Measurements from ENCODE around the gene PKLR. TPM values are rescaled to one million over a fixed set of nuclear protein-coding genes. Genes with fewer than 3 reads are reported as not detected.
"Not testable (repeated sequence)": the region's sequence is repeated elsewhere in the genome, so short reads cannot be mapped to it uniquely, and the experiment has no call there.

Gene PKLR
- total RNA-seq = not detected
- polyA plus RNA-seq = not detected
- long read RNA-seq, donor 1 = 0 reads
- long read RNA-seq, donor 2 = 0 reads
- long read RNA-seq, donor 3 = 0 reads
- long read RNA-seq, donor 4 = 0 reads

DNA sequence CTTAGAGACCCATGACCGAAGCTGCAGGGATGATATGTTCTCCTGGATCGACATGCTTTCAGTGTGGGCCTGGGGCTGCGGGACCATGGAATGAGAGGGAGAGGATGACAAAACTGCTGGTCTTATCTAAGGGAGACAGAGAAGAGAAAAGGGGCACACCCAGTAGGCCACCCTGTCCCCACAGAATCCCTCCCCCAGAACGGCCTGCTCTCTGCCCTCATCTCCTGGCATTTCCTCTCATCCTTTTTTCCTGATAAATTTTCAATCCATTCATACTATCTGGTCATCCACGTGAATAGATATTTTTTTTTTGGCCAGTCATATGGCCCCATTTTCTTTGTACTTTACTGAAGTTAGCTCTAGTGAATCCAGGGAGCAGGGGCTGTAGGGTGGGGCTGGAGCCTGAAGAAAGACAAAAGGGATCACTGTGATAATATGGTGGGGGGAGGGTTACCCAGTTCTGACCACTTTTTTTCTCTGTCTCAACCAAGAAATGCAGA is at the start of gene PKLR:
PKLR (minus strand) TSS at position 97 of the 500 bp plus-strand sequence; CDS start at position 54, 43 bp downstream.
- no peaks in the 10 kb centered on the region for H3K27me3 ChIP-seq (ENCODE audit: control insufficient read depth, insufficient read depth)
- intact Hi-C loops (cut with DNase I) = no loop called here
- no peak within 1 kb of the TSS for H3K27ac ChIP-seq (ENCODE audit: low read length)
- no peak within 1 kb of the TSS for H3K4me3 ChIP-seq (ENCODE audit: low read length)
- 80% methylated on average over 5 of the region's 5 CpGs for WGBS
- ATAC-seq (no peak), DNase-seq (no peak)
- H3K9me3 ChIP-seq (ENCODE audit: control insufficient read depth, low read length) = no peaks in the 10 kb centered on the region
- no peaks in the 10 kb centered on the region for H3K4me1 ChIP-seq (ENCODE audit: control insufficient read depth, insufficient read depth, low read length)

DNA sequence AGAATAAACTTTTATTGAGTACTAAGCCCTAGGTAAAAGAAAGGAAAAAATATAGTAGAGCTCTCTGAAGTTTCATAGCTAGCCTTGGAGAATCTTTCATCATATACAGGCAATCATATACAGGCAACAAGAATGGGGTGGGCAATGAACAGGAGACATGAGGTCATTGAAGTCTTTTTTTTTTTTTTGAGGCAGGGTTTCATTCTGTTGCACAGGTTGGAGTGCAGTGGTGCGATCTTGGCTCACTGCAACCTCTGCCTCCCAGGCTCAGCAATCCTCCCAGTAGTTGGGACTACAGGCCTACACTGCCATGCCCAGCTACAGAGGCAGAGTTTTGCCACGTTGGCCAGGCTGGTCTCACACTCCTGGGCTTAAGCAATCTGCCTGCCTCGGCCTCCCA is 41.6 kb upstream of the PKLR start:
- Histone ChIP-seq H3K27me3 (ENCODE audit: control insufficient read depth, insufficient read depth) (no peaks in the 10 kb centered on the region), H3K4me1 (ENCODE audit: control insufficient read depth, insufficient read depth, low read length) (no peaks in the 10 kb centered on the region), H3K9me3 (ENCODE audit: control insufficient read depth, low read length) (no peaks in the 10 kb centered on the region), H3K4me3 (ENCODE audit: low read length) (no peak overlapping the region), H3K27ac (ENCODE audit: low read length) (no peak overlapping the region)
- 94% methylated on average over 3 of the region's 3 CpGs for WGBS
- no peak for DNase-seq
- no peak for ATAC-seq
- intact Hi-C loops (cut with DNase I) = loop anchor here in 1 of 4 donors (10.0 kb wide), 1 partner anchor 252 kb away; no protein-coding TSS in a partner anchor

DNA sequence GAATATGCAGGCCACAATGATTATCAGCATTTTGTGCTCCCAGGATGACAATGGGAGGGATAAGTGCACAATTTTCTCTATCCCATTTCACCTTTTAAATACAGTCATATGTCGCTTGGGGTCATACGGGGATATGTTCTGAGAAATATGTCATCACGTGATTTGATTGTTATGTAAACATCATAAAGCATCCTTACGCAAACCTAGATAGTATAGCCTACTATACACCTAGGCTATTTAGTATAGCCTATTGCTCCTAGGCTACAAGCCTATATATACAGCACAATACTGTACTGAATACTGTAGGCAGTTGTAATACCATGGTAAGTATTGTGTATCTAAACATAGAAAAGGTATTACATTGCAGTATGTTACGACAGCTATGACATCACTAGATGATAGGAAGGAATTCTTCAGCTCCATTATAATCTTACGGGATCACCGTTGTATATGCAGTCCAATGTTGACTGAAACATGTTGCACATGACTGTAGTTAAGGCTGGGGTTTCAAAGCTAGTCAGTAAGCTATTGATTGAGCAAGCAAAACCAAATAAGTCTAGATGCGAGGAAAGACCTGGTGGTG is 38.4 kb upstream of the PKLR start:
- H3K4me1 ChIP-seq (ENCODE audit: control insufficient read depth, insufficient read depth, low read length) = no peaks in the 10 kb centered on the region
- no peak for DNase-seq
- intact Hi-C loops (cut with DNase I) = loop anchor here in 1 of 4 donors (10.0 kb wide), 1 partner anchor 255 kb away; no protein-coding TSS in a partner anchor
- no peak overlapping the region for H3K27ac ChIP-seq (ENCODE audit: low read length)
- 88% methylated on average over 8 of the region's 8 CpGs for WGBS
- no peak overlapping the region for H3K4me3 ChIP-seq (ENCODE audit: low read length)
- no peaks in the 10 kb centered on the region for H3K27me3 ChIP-seq (ENCODE audit: control insufficient read depth, insufficient read depth)
- no peak for ATAC-seq
- no peaks in the 10 kb centered on the region for H3K9me3 ChIP-seq (ENCODE audit: control insufficient read depth, low read length)

DNA sequence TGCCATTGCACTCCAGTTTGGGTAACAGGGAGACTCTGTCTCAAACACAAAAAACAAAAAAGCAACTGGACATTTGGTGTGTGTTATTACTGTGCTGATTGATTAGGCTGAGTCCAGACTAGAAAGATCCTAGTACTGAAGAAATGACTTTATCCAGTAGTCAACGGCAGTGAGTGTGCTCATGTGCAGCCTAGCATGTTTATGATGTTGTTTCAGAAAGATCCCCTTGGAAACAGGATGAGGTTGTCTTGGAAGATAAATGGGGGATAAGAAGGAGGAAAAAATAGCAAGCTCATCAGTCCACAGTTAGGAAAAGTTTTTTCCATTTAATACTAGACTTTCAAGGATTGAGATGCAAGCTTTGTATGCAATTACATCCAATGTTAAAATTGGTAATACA is 33.7 kb upstream of the PKLR start:
- H3K4me3 ChIP-seq (ENCODE audit: low read length) = no peak overlapping the region
- intact Hi-C loops (cut with DNase I) = no loop called here
- DNase-seq (no peak), ATAC-seq (no peak)
- H3K27ac ChIP-seq (ENCODE audit: low read length) = no peak overlapping the region
- H3K27me3 ChIP-seq (ENCODE audit: control insufficient read depth, insufficient read depth) = no peaks in the 10 kb centered on the region
- WGBS = 46% methylated on average over 1 of the region's 1 CpG
- H3K9me3 ChIP-seq (ENCODE audit: control insufficient read depth, low read length) = no peaks in the 10 kb centered on the region
- H3K4me1 ChIP-seq (ENCODE audit: control insufficient read depth, insufficient read depth, low read length) = no peaks in the 10 kb centered on the region

DNA sequence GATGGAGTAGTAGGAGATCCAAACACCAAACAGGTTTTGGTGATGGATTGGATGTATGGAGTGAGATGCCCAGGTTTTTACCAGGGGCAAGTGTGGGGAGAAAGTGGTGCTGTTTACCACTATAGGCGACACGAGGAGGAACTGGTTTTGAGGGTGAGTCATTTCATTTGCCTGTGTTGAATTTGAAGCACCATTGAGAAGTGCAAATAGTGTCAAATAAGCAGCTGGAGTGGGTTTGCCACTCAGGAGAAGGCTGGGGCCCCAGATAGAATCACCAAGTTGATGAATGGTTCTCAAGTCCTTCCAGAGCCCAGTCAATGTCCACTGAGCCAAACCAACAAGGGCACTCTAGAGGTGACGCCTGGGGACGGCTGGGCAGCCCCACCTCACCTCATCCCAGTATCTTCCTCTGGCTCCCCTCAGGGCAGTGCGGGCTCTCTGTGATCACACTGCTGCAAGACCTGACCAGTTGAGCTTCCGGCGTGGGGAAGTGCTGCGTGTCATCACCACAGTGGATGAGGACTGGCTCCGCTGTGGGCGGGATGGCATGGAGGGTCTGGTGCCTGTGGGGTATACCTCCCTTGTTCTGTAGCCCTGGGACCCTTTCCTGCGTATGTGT is 28.9 kb upstream of the PKLR start:
- 87% methylated on average over 11 of the region's 11 CpGs for WGBS
- DNase-seq = no peak
- Histone ChIP-seq H3K9me3 (ENCODE audit: control insufficient read depth, low read length) (no peaks in the 10 kb centered on the region), H3K27ac (ENCODE audit: low read length) (no peak overlapping the region), H3K4me1 (ENCODE audit: control insufficient read depth, insufficient read depth, low read length) (no peaks in the 10 kb centered on the region), H3K4me3 (ENCODE audit: low read length) (no peak overlapping the region), H3K27me3 (ENCODE audit: control insufficient read depth, insufficient read depth) (no peaks in the 10 kb centered on the region)
- no peak for ATAC-seq
- intact Hi-C loops (cut with DNase I) = loop anchor here in 1 of 4 donors (10.0 kb wide), 1 partner anchor 175 kb away; no protein-coding TSS in a partner anchor

DNA sequence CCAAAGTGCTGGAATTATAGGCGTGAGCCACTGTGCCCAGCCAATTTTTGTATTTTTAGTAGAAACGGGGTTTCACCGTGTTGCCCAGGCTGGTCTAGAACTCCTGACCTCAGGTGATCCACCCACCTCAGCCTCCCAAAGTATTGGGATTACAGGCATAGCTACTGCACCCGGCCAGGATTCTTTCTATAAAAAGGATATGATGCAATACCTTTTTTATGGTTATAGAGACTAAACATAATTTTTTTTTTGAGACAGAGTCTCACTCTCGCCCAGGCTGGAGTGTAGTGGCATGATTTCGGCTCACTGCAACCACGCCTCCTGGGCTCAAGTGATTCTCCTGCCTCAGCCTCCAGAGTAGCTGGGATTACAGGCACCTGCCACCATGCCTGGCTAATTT is 27.6 kb upstream of the PKLR start:
- 84% methylated on average over 7 of the region's 7 CpGs for WGBS
- H3K27ac ChIP-seq (ENCODE audit: low read length); DNase-seq; ATAC-seq; H3K4me1 ChIP-seq (ENCODE audit: control insufficient read depth, insufficient read depth, low read length); H3K9me3 ChIP-seq (ENCODE audit: control insufficient read depth, low read length); H3K4me3 ChIP-seq (ENCODE audit: low read length); H3K27me3 ChIP-seq (ENCODE audit: control insufficient read depth, insufficient read depth): not testable (repeated sequence)
- intact Hi-C loops (cut with DNase I) = loop anchor here in 1 of 4 donors (10.0 kb wide), 1 partner anchor 176 kb away; no protein-coding TSS in a partner anchor

DNA sequence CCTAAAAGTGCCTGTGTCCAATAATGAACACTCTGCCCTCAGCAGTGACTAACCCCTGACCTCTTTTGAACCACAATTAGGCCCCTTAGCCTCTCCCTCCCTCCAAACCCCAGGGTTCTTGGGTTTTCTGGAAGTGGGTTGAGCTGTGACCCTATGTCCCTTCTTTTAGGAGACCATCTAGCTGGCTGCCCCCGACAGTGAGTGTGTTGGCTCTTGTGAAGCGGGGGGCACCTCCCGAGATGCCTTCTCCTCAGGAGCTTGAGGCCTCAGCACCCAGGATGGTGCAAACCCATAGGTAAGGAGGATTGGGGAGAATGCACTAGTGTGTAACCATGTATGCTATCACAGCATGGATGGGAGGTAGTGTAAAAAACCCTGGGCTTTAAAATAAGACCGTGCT is 26.7 kb upstream of the PKLR start:
- DNase-seq (no peak), ATAC-seq (no peak)
- Histone ChIP-seq H3K27ac (ENCODE audit: low read length) (no peak overlapping the region), H3K9me3 (ENCODE audit: control insufficient read depth, low read length) (no peaks in the 10 kb centered on the region), H3K27me3 (ENCODE audit: control insufficient read depth, insufficient read depth) (no peaks in the 10 kb centered on the region), H3K4me3 (ENCODE audit: low read length) (no peak overlapping the region), H3K4me1 (ENCODE audit: control insufficient read depth, insufficient read depth, low read length) (no peaks in the 10 kb centered on the region)
- WGBS = 85% methylated on average over 4 of the region's 4 CpGs
- intact Hi-C loops (cut with DNase I) = loop anchor here in 1 of 4 donors (10.0 kb wide), 1 partner anchor 177 kb away; no protein-coding TSS in a partner anchor

DNA sequence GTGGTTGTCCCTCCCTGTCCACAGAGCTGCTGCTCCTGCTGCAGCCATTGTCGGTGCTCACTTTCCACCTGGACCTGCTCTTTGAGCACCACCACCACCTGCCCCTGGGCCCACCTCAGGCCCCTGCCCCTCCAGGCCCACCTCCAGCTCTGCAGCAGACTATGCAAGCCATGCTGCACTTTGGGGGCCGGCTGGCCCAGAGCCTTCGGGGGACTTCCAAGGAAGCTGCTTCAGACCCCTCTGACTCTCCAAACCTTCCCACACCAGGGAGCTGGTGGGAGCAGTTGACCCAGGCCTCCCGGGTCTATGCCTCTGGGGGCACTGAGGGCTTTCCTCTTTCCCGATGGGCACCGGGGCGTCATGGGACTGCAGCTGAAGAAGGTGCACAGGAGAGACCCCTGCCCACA is 25.4 kb upstream of the PKLR start:
- Histone ChIP-seq H3K9me3 (ENCODE audit: control insufficient read depth, low read length) (no peaks in the 10 kb centered on the region), H3K4me3 (ENCODE audit: low read length) (no peak overlapping the region), H3K27ac (ENCODE audit: low read length) (no peak overlapping the region), H3K4me1 (ENCODE audit: control insufficient read depth, insufficient read depth, low read length) (peaks cover 4% of the 10 kb centered on the region), H3K27me3 (ENCODE audit: control insufficient read depth, insufficient read depth) (no peaks in the 10 kb centered on the region)
- no peak for ATAC-seq
- intact Hi-C loops (cut with DNase I) = loop anchor here in 1 of 4 donors (10.0 kb wide), 1 partner anchor 178 kb away; no protein-coding TSS in a partner anchor
- 82% methylated on average over 7 of the region's 7 CpGs for WGBS
- peak; percentile 27 to 66 (median 64) for DNase-seq

DNA sequence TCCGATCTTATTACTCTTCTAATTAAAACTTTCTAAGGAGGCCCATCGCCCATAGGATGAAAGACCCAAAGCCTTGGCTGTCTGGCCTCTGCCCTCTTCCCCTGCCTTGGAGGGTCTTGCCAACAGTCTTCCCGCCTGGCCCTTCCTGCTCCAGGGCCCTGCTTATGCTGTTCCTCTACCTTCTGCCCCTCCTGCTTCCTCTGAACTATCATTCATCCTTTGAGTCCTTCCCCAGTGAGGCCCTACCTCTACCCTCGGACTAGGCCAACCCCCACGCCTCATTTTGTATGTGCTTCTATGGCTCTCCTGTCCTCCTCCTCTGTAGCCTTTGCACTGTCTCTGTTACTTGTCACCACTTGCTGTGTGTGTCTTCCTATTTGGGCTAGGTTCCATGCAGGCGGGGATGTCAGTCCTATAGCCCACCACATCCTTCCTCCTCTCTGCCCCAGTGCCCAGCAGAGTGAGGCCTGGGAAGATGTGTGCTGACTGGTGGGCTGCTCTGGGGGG is 24.8 kb upstream of the PKLR start:
- Histone ChIP-seq H3K27ac (ENCODE audit: low read length) (no peak overlapping the region), H3K4me3 (ENCODE audit: low read length) (no peak overlapping the region), H3K27me3 (ENCODE audit: control insufficient read depth, insufficient read depth) (no peaks in the 10 kb centered on the region), H3K4me1 (ENCODE audit: control insufficient read depth, insufficient read depth, low read length) (peaks cover 4% of the 10 kb centered on the region), H3K9me3 (ENCODE audit: control insufficient read depth, low read length) (no peaks in the 10 kb centered on the region)
- 80% methylated on average over 6 of the region's 6 CpGs for WGBS
- ATAC-seq (no peak), DNase-seq (no peak)
- intact Hi-C loops (cut with DNase I) = loop anchor here in 1 of 4 donors (10.0 kb wide), 1 partner anchor 179 kb away; no protein-coding TSS in a partner anchor

DNA sequence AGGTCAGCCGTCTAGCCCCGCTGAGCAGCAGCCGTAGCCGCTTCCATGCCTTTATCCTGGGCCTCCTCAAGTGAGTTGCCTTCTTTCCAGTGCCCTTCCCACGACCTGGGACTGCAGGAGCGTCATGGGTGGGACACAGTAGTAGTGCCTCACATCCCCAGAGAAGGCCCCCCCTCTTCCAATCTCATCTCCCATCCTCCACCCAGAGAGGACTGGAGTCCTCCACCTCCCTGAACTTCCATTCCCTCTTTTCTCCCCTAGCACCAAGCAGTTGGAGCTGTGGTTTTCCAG is 24.3 kb upstream of the PKLR start:
- DNase-seq (no peak), ATAC-seq (no peak)
- no peaks in the 10 kb centered on the region for H3K27me3 ChIP-seq (ENCODE audit: control insufficient read depth, insufficient read depth)
- WGBS = 60% methylated on average over 6 of the region's 6 CpGs
- peaks cover 4% of the 10 kb centered on the region for H3K4me1 ChIP-seq (ENCODE audit: control insufficient read depth, insufficient read depth, low read length)
- H3K27ac ChIP-seq (ENCODE audit: low read length) = no peak overlapping the region
- intact Hi-C loops (cut with DNase I) = loop anchor here in 1 of 4 donors (10.0 kb wide), 1 partner anchor 179 kb away; no protein-coding TSS in a partner anchor
- H3K4me3 ChIP-seq (ENCODE audit: low read length) = no peak overlapping the region
- H3K9me3 ChIP-seq (ENCODE audit: control insufficient read depth, low read length) = no peaks in the 10 kb centered on the region

Data from right cardiac atrium (tissue), 5 donors.